SK-N-DZ (cell line): Measurements from ENCODE around the gene PCIF1.
"Not testable (repeated sequence)": the region's sequence is repeated elsewhere in the genome, so short reads cannot be mapped to it uniquely, and the experiment has no call there.

Experiments used
- DNase-seq: peaks from one replicate; pipeline ENCODE4 v3.0.0-alpha.2; 2015; ENCODE audit warnings: low spot score

PCIF1 gene

GRCh38 chr20:45924391-45925261 lies 9.9 kb upstream of the PCIF1 start:
- no peak for DNase-seq

- no peak for DNase-seq
Measured at GRCh38 chr20:45925821-45926506, 8.5 kb upstream of the PCIF1 start.

- no peak for DNase-seq
Measured at GRCh38 chr20:45926731-45927070, 7.8 kb upstream of the PCIF1 start.

- DNase-seq, result no peak
Measured at GRCh38 chr20:45927071-45927878, 7.2 kb upstream of the PCIF1 start.

GRCh38 chr20:45931680-45932079 lies 2.8 kb upstream of the PCIF1 start:
- not testable (repeated sequence) for DNase-seq

GRCh38 chr20:45933266-45934045 lies 1.0 kb upstream of the PCIF1 start:
- DNase-seq, result peak; percentile 94

- DNase-seq, result peak; percentile 92
Measured at GRCh38 chr20:45934046-45934585, 367 bp upstream of the PCIF1 start.

GRCh38 chr20:45935416-45936046 lies 1.0 kb downstream of the PCIF1 start:
- no peak for DNase-seq

GRCh38 chr20:45937765-45938164 lies 3.3 kb downstream of the PCIF1 start:
- no peak for DNase-seq

- DNase-seq, result no peak
Measured at GRCh38 chr20:45938727-45939438, 4.4 kb downstream of the PCIF1 start.

GRCh38 chr20:45940053-45940452 lies 5.6 kb downstream of the PCIF1 start:
- no peak for DNase-seq

GRCh38 chr20:45940469-45940868 lies 6.0 kb downstream of the PCIF1 start:
- DNase-seq, result no peak

- DNase-seq, result no peak
Measured at GRCh38 chr20:45943613-45944012, 9.1 kb downstream of the PCIF1 start.

- DNase-seq, result no peak
Measured at GRCh38 chr20:45944151-45944964, 9.9 kb downstream of the PCIF1 start.

- no peak for DNase-seq
Measured at GRCh38 chr20:45944965-45945677, 10.6 kb downstream of the PCIF1 start.

GRCh38 chr20:45945678-45946148 lies 11.2 kb downstream of the PCIF1 start:
- no peak for DNase-seq

GRCh38 chr20:45946149-45946970 lies 11.9 kb downstream of the PCIF1 start:
- no peak for DNase-seq
